Measurements from ENCODE around the gene DUSP15.

GRCh38 chr20:31915491-31916280 lies 45.4 kb upstream of the DUSP15 start:
- TF ChIP-seq, protein P1, sequence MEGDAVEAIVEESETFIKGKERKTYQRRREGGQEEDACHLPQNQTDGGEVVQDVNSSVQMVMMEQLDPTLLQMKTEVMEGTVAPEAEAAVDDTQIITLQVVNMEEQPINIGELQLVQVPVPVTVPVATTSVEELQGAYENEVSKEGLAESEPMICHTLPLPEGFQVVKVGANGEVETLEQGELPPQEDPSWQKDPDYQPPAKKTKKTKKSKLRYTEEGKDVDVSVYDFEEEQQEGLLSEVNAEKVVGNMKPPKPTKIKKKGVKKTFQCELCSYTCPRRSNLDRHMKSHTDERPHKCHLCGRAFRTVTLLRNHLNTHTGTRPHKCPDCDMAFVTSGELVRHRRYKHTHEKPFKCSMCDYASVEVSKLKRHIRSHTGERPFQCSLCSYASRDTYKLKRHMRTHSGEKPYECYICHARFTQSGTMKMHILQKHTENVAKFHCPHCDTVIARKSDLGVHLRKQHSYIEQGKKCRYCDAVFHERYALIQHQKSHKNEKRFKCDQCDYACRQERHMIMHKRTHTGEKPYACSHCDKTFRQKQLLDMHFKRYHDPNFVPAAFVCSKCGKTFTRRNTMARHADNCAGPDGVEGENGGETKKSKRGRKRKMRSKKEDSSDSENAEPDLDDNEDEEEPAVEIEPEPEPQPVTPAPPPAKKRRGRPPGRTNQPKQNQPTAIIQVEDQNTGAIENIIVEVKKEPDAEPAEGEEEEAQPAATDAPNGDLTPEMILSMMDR (IDR thresholded peaks at IDR 0.05), result no peak
- TF ChIP-seq EP300 (IDR thresholded peaks at IDR 0.05) (no peak), POLR2AphosphoS5 (IDR thresholded peaks at IDR 0.05) (no peak)
